MCF 10A (cell line): Measurements from ENCODE around the gene FOXP1. TPM values are rescaled to one million over a fixed set of nuclear protein-coding genes. Genes with fewer than 3 reads are reported as not detected.

Experiments used
- BruUV-seq: library from RNA; stranded (reverse); fragments of 400-500 nt; replicated peaks from 2 replicates; lab custom pipeline; 2021; lab: Mats Ljungman, UMichigan
- CTCF ChIA-PET: fragments of 300-600 bp; sonication (Branson Sonifier 250); formaldehyde crosslinking; extraction: SDS; loops from one replicate; lab custom pipeline; 2021; ENCODE audit warnings: antibody characterized with exemption, inconsistent platforms; lab: Yijun Ruan, JAX
- POLR2A ChIA-PET: fragments of 300-600, 350-650 bp; sonication (Branson Sonifier 250); formaldehyde crosslinking; extraction: SDS; loops from one replicate; lab custom pipeline; 2020; ENCODE audit warnings: antibody characterized with exemption, inconsistent platforms; lab: Yijun Ruan, JAX
- DNase-seq: peaks from one replicate; pipeline ENCODE4 v3.0.0-alpha.2; 2018; ENCODE audit not compliant: unreplicated experiment
- H3K27ac Mint-ChIP-seq: one replicate; pipeline ENCODE4 v1.8.0; 2022; ENCODE audit warnings: mild to moderate bottlenecking, low read depth, mixed read lengths; ENCODE audit not compliant: unreplicated experiment
- H3K27me3 Mint-ChIP-seq: one replicate; pipeline ENCODE4 v1.8.0; 2022; ENCODE audit warnings: mixed read lengths; ENCODE audit not compliant: insufficient read depth, unreplicated experiment
- H3K36me3 Mint-ChIP-seq: one replicate; pipeline ENCODE4 v1.8.0; 2022; ENCODE audit warnings: mild to moderate bottlenecking, moderate library complexity, mixed read lengths; ENCODE audit not compliant: insufficient read depth, unreplicated experiment
- H3K4me1 Mint-ChIP-seq: one replicate; pipeline ENCODE4 v1.8.0; 2022; ENCODE audit warnings: mixed read lengths; ENCODE audit not compliant: insufficient read depth, unreplicated experiment
- H3K4me3 Mint-ChIP-seq: one replicate; pipeline ENCODE4 v1.8.0; 2022; ENCODE audit warnings: mild to moderate bottlenecking, moderate library complexity, mixed read lengths; ENCODE audit not compliant: unreplicated experiment
- H3K9me3 Mint-ChIP-seq: one replicate; pipeline ENCODE4 v1.8.0; 2022; ENCODE audit warnings: mixed read lengths; ENCODE audit not compliant: unreplicated experiment
- intact Hi-C: fragments of 100-400 bp; cut with micrococcal nuclease; formaldehyde crosslinking; loops from 2 replicates; pipeline ENCODE4 v1.14.1; 2022
- total RNA-seq: library from RNA; stranded (reverse); gene quantifications from 2 replicates; pipeline ENCODE4 v1.2.3, GENCODE V29; 2022
- TF ChIP-seq, protein P1 (sequence below): fragments of 200-600 bp; IDR thresholded peaks from one replicate; pipeline ENCODE4 v1.8.0; 2022; ENCODE audit warnings: antibody characterized with exemption, mild to moderate bottlenecking; ENCODE audit not compliant: unreplicated experiment

Gene FOXP1
- total RNA-seq, 1 experiment from 2014 or later, result 49.0 TPM

DNA sequence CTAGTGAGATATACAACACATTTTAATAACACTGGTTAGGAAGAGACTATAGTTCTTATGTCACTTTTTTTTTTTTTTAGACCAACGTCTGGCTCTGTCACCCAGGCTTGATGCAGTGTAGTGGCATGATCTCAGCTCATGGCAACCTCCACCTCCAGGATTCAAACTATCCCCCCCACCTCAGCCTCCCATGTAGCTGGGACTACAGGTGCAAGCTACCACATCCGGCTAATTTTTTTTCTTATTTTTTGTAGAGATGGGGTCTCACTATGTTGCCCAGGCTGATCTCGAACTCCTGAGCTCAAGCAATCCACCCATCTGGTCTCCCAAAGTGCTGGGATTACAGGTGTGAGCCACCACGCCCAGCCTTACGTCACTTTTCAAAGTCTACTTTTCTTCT lies 100.8 kb downstream of the FOXP1 start:
- no peak overlapping the region for H3K4me3 Mint-ChIP-seq
- CTCF ChIA-PET, result no interaction called here
- intact Hi-C loops, result no loop called here
- H3K9me3 Mint-ChIP-seq, result no peaks in the 10 kb centered on the region
- TF ChIP-seq, protein P1, sequence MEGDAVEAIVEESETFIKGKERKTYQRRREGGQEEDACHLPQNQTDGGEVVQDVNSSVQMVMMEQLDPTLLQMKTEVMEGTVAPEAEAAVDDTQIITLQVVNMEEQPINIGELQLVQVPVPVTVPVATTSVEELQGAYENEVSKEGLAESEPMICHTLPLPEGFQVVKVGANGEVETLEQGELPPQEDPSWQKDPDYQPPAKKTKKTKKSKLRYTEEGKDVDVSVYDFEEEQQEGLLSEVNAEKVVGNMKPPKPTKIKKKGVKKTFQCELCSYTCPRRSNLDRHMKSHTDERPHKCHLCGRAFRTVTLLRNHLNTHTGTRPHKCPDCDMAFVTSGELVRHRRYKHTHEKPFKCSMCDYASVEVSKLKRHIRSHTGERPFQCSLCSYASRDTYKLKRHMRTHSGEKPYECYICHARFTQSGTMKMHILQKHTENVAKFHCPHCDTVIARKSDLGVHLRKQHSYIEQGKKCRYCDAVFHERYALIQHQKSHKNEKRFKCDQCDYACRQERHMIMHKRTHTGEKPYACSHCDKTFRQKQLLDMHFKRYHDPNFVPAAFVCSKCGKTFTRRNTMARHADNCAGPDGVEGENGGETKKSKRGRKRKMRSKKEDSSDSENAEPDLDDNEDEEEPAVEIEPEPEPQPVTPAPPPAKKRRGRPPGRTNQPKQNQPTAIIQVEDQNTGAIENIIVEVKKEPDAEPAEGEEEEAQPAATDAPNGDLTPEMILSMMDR, result no peak
- peaks cover 5% of the 10 kb centered on the region for H3K4me1 Mint-ChIP-seq
- no peaks in the 10 kb centered on the region for H3K27me3 Mint-ChIP-seq
- no peak for DNase-seq
- no peak overlapping the region for H3K27ac Mint-ChIP-seq
- POLR2A ChIA-PET, result no interaction called here
- peaks cover 5% of the 10 kb centered on the region for H3K36me3 Mint-ChIP-seq
- BruUV-seq, result no TSS peak

DNA sequence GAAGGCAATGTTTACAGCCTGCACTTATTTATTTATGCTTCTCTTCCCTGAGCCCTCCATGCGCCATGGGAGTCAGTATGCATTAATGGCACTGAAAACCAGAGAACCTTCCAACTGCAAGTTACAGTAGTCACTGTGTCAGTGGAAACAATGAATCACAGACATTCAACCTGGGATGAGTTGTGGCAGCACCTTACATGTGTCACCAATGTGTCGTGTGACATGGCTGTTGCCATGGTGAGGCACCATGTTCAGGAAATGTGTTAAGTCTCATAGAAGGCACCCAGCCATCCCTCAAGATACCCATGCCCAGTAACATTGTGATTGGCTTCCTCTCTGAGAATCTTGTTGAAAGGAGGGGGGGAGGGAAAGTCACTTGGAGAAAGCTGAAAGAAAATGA lies 105.0 kb downstream of the FOXP1 start:
- no TSS peak for BruUV-seq
- no peak for DNase-seq
- no peak overlapping the region for H3K27ac Mint-ChIP-seq
- ChIA-PET POLR2A (no interaction called here), CTCF (interaction anchor here (1.0 kb wide), 1 partner anchor 242 kb away, joined by 3 read pairs; no protein-coding TSS in a partner anchor)
- TF ChIP-seq, protein P1, result no peak
- no peaks in the 10 kb centered on the region for H3K27me3 Mint-ChIP-seq
- peaks cover 16% of the 10 kb centered on the region for H3K36me3 Mint-ChIP-seq
- no peak overlapping the region for H3K4me3 Mint-ChIP-seq
- intact Hi-C loops, result no loop called here
- H3K4me1 Mint-ChIP-seq, result peaks cover 5% of the 10 kb centered on the region
- H3K9me3 Mint-ChIP-seq, result peaks cover 15% of the 10 kb centered on the region

DNA sequence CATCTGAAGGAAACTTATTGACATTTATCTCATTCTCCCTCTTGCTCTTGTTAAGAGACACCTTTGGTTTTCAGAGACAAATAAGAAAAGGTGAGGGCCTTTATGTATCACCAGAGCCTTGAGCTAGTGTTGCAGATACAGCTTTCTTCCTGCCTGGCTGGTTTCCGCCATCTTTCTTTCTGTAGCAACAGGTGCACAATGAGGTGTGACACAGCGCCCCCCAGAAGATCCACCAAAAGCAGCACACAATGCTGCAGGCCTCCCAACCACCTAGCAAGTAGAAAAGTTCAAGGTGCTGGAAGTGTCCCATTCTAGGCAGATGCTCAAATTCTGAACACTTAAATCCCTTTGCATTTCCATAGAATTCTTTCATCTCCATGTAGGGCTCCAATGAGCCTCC lies 106.6 kb downstream of the FOXP1 start:
- peaks cover 14% of the 10 kb centered on the region for H3K36me3 Mint-ChIP-seq
- DNase-seq, result no peak
- H3K27ac Mint-ChIP-seq, result no peak overlapping the region
- no TSS peak for BruUV-seq
- H3K4me1 Mint-ChIP-seq, result no peaks in the 10 kb centered on the region
- no peak overlapping the region for H3K4me3 Mint-ChIP-seq
- TF ChIP-seq, protein P1, result no peak
- POLR2A ChIA-PET, result no interaction called here
- intact Hi-C loops, result no loop called here
- CTCF ChIA-PET, result interaction anchor here (0.6 to 1.0 kb wide), 3 partner anchors 14 to 512 kb away, joined by 3 read pairs; no protein-coding TSS in a partner anchor
- H3K27me3 Mint-ChIP-seq, result no peaks in the 10 kb centered on the region
- H3K9me3 Mint-ChIP-seq, result peaks cover 15% of the 10 kb centered on the region

DNA sequence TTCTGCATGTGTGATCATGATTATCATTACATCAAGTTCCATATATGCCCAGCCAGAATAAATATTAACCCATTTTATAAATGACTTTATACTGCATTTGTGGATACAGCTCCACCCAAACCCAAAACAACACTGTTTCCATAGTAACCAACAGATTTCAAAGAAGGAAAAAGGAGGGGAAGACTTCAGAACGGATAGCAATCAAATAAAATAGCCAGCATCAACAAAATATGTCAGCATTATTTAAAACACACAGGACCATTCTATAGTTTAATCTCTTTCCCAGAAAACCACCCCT lies 114.4 kb downstream of the FOXP1 start:
- no peak for DNase-seq
- no TSS peak for BruUV-seq

More for the DNA sequence above, 114.4 kb downstream of the FOXP1 start:
- TF ChIP-seq, protein P1, result no peak
- Mint-ChIP-seq H3K36me3 (no peaks in the 10 kb centered on the region), H3K4me3 (no peak overlapping the region), H3K4me1 (peaks cover 11% of the 10 kb centered on the region), H3K27ac (no peak overlapping the region), H3K9me3 (peaks cover 4% of the 10 kb centered on the region), H3K27me3 (no peaks in the 10 kb centered on the region)
- intact Hi-C loops, result no loop called here
- CTCF ChIA-PET, result interaction anchor here (0.6 to 1.0 kb wide), 2 partner anchors 15 to 114 kb away, joined by 3 read pairs; partner anchors contain the start of gene FOXP1
- POLR2A ChIA-PET, result no interaction called here
